Esophagus squamous epithelium (tissue), 5 donors: ENCODE measurements around the gene SOSTDC1. TPM values are rescaled to one million over a fixed set of nuclear protein-coding genes. Genes with fewer than 3 reads are reported as not detected.
"Not testable (repeated sequence)": the region's sequence is repeated elsewhere in the genome, so short reads cannot be mapped to it uniquely, and the experiment has no call there.

Source experiments
- DNase-seq: peaks from one replicate; lab custom pipeline; 2025; lab: John Stamatoyannopoulos, UW
- H3K27ac ChIP-seq, 4 donors: fragments of 200-600 bp; sonication (generic); one replicate each; pipeline ENCODE4 v1.5.1; 2016 to 2019; ENCODE audit warnings: mild to moderate bottlenecking in 1 of 4
- H3K27me3 ChIP-seq, 4 donors: fragments of 200-600 bp; sonication (generic); 1 replicate in 3 of 4; 2 replicates in 1 of 4; pipeline versions ENCODE4 v1.5.1 to v1.6.0; 2017 to 2021; ENCODE audit warnings: antibody characterized with exemption in 1 of 4
- H3K36me3 ChIP-seq, 3 donors: fragments of 200-600 bp; sonication (generic); one replicate each; pipeline ENCODE4 v1.5.1; 2016 to 2019
- H3K4me1 ChIP-seq, 3 donors: fragments of 200-600 bp; sonication (generic); one replicate each; pipeline ENCODE4 v1.5.1; 2017 to 2019
- H3K4me3 ChIP-seq, 4 donors: fragments of 200-600 bp; sonication (generic); 1 replicate in 3 of 4; 2 replicates in 1 of 4; pipeline ENCODE4 v1.5.1; 2016 to 2019; ENCODE audit warnings: mild to moderate bottlenecking in 2 of 4, moderate library complexity in 1 of 4
- H3K9me3 ChIP-seq, 3 donors: fragments of 200-600 bp; sonication (generic); one replicate each; pipeline ENCODE4 v1.5.1; 2016 to 2019
- CTCF ChIP-seq, 6 experiments: fragments of 450-650 bp in 4 of 6; fragments of 200-600 bp in 2 of 6; sonication (generic) in 2 of 6; IDR thresholded peaks; one replicate each; pipeline ENCODE4 v1.5.1; 2016 to 2019; ENCODE audit warnings: antibody characterized with exemption in 6 of 6, mild to moderate bottlenecking in 4 of 6, moderate library complexity in 4 of 6
- POLR2A ChIP-seq, 4 donors: fragments of 450-650 bp; IDR thresholded peaks; one replicate each; pipeline ENCODE4 v1.6.1; 2017; ENCODE audit warnings: antibody characterized with exemption in 4 of 4, mild to moderate bottlenecking in 4 of 4, moderate library complexity in 3 of 4
- WGBS, 2 donors: methylation state at CpG; one replicate each; pipeline ENCODE4 v1.1.5; 2018; 5-methylcytosine and 5-hydroxymethylcytosine counted together
- intact Hi-C: fragments of 100-400 bp; cut with DNase I; formaldehyde crosslinking; loops from one replicate; pipeline ENCODE4 v1.15.0; 2022
- total RNA-seq, 4 donors: library from RNA; depleted of rRNA; stranded (reverse); fragments of >200 nt; gene quantifications; one replicate each; pipeline ENCODE4 v1.1.0, GENCODE V29; 2016
- donor health status: DM: yes; HTN: yes; CAD: no.

SOSTDC1 gene
- total RNA-seq, 4 donors from 2014 or later: 0.70 to 2.8 (median 2.6) TPM

- intact Hi-C loops: no loop called here
- 79 to 94% methylated on average over 6 of the region's 6 CpGs for WGBS, 2 donors
- H3K36me3 ChIP-seq: no peaks in the 10 kb centered on the region
- TF ChIP-seq CTCF (IDR thresholded peaks at IDR 0.05): no peak
- TF ChIP-seq POLR2A (IDR thresholded peaks at IDR 0.05): no peak
- no peaks in the 10 kb centered on the region for H3K27me3 ChIP-seq
- no peak overlapping the region for H3K4me3 ChIP-seq
- H3K27ac ChIP-seq: no peak overlapping the region
- H3K4me1 ChIP-seq: no peaks in the 10 kb centered on the region
- H3K9me3 ChIP-seq: no peaks in the 10 kb centered on the region
- no peak for DNase-seq
Observed at GRCh38 chr7:16450366-16450765, 15.2 kb downstream of the SOSTDC1 start.

- WGBS, 2 donors: 33 to 41% methylated on average over 1 of the region's 1 CpG
Observed at GRCh38 chr7:16447876-16448275, 17.7 kb downstream of the SOSTDC1 start.

GRCh38 chr7:16446508-16446907, 19.0 kb downstream of the SOSTDC1 start:
- no peaks in the 10 kb centered on the region for H3K27me3 ChIP-seq
- 85 to 93% methylated on average over 1 of the region's 1 CpG for WGBS, 2 donors
- no peaks in the 10 kb centered on the region for H3K4me1 ChIP-seq
- H3K9me3 ChIP-seq: no peaks in the 10 kb centered on the region
- intact Hi-C loops: no loop called here
- H3K36me3 ChIP-seq: no peaks in the 10 kb centered on the region
- no peak overlapping the region for H3K4me3 ChIP-seq
- TF ChIP-seq CTCF (IDR thresholded peaks at IDR 0.05) (no peak), POLR2A (IDR thresholded peaks at IDR 0.05) (no peak)
- H3K27ac ChIP-seq: no peak overlapping the region
- DNase-seq: no peak

More at GRCh38 chr7:16447876-16448275, 17.7 kb downstream of the SOSTDC1 start:
- H3K4me3 ChIP-seq: no peak overlapping the region
- H3K27ac ChIP-seq: no peak overlapping the region
- H3K9me3 ChIP-seq: no peaks in the 10 kb centered on the region
- H3K4me1 ChIP-seq: no peaks in the 10 kb centered on the region
- no peaks in the 10 kb centered on the region for H3K36me3 ChIP-seq
- intact Hi-C loops: no loop called here
- no peaks in the 10 kb centered on the region for H3K27me3 ChIP-seq
- no peak for DNase-seq
- no peak for TF ChIP-seq CTCF (IDR thresholded peaks at IDR 0.05)
- no peak for TF ChIP-seq POLR2A (IDR thresholded peaks at IDR 0.05)

GRCh38 chr7:16443871-16444270, 21.7 kb downstream of the SOSTDC1 start:
- DNase-seq, intact Hi-C loops, H3K27ac ChIP-seq, H3K9me3 ChIP-seq, H3K36me3 ChIP-seq, H3K4me1 ChIP-seq, H3K4me3 ChIP-seq, H3K27me3 ChIP-seq: not testable (repeated sequence)
- WGBS, 2 donors: 86 to 95% methylated on average over 2 of the region's 2 CpGs

GRCh38 chr7:16438988-16439387, 26.6 kb downstream of the SOSTDC1 start:
- Histone ChIP-seq H3K36me3 (no peaks in the 10 kb centered on the region), H3K27me3 (no peaks in the 10 kb centered on the region), H3K4me3 (no peak overlapping the region), H3K4me1 (no peaks in the 10 kb centered on the region), H3K27ac (no peak overlapping the region), H3K9me3 (no peaks in the 10 kb centered on the region)
- TF ChIP-seq POLR2A (IDR thresholded peaks at IDR 0.05): no peak
- TF ChIP-seq CTCF (IDR thresholded peaks at IDR 0.05): no peak
- intact Hi-C loops: loop anchor here (10.0 kb wide), 1 partner anchor 126 kb away; no protein-coding TSS in a partner anchor
- no peak for DNase-seq

- TF ChIP-seq CTCF (IDR thresholded peaks at IDR 0.05): no peak
- no peaks in the 10 kb centered on the region for H3K27me3 ChIP-seq
- H3K36me3 ChIP-seq: no peaks in the 10 kb centered on the region
- H3K9me3 ChIP-seq: no peaks in the 10 kb centered on the region
- no peak for DNase-seq
- H3K4me3 ChIP-seq: no peak overlapping the region
- H3K27ac ChIP-seq: no peak overlapping the region
- H3K4me1 ChIP-seq: no peaks in the 10 kb centered on the region
- 61 to 73% methylated on average over 2 of the region's 2 CpGs for WGBS, 2 donors
- intact Hi-C loops: loop anchor here (10.0 kb wide), 1 partner anchor 128 kb away; no protein-coding TSS in a partner anchor
Observed at GRCh38 chr7:16436306-16436705, 29.2 kb downstream of the SOSTDC1 start.
